ENCODE results near the gene ACP7. TPM values are rescaled to one million over a fixed set of nuclear protein-coding genes. Genes with fewer than 3 reads are reported as not detected.
A peak's percentile ranks its signal among the peaks of the same experiment; 100 is the strongest.

ACP7 gene
- total and polyA plus RNA-seq, 2 of the 8 experiments (the other 6 are each of a cell fraction or from before 2014, with no cell fraction given) = 0.27 to 0.50 TPM

GRCh38 chr19:39083599-39083982 is 577 bp upstream of the ACP7 start:
- Histone ChIP-seq H3K79me1 (ENCODE audit: low read depth, low read length) (no peaks in the 10 kb centered on the region), H3K9me3 (ENCODE audit: insufficient read depth in 2 of 2, low read depth in 1 of 2, low read length in 1 of 2) (no peaks in the 10 kb centered on the region), H3K9ac (replicated peaks in 1 of 4; ENCODE audit: extremely low read depth in 1 of 4, low read depth in 3 of 4, low read length in 3 of 4) (peak overlapping the region in 1 of 4 experiments; percentile 13; a peak in 1 of 7 replicates), H3K56ac (replicated peaks; ENCODE audit: insufficient read length, low read depth, low read length) (no peak overlapping the region), H3K4me2 (ENCODE audit: insufficient read depth in 1 of 2, low read depth in 2 of 2, low read length in 2 of 2) (peak overlapping the region; percentile 60 to 85), H3K27me3 (replicated peaks in 1 of 4; ENCODE audit: control insufficient read depth in 3 of 4, extremely low read depth in 1 of 4, insufficient read depth in 3 of 4, low read length in 3 of 4) (peaks cover 3 to 36% (median 28%) of the 10 kb centered on the region in 4 experiments), H2AK5ac (ENCODE audit: low read depth, low read length) (no peak overlapping the region), H4K20me1 (replicated peaks in 1 of 2; ENCODE audit: control insufficient read depth in 1 of 2, insufficient read depth in 2 of 2, low read length in 2 of 2) (no peaks in the 10 kb centered on the region), H2AFZ (ENCODE audit: low read length) (peak overlapping the region; percentile 83), H3K23me2 (ENCODE audit: low read depth, low read length) (peaks cover 4% of the 10 kb centered on the region; the same call in 1 of the 2 replicates), H2BK12ac (ENCODE audit: low read depth, low read length) (no peak overlapping the region), H4K5ac (ENCODE audit: insufficient read length, low read depth, low read length) (no peak overlapping the region), H2BK5ac (ENCODE audit: low read depth, low read length) (no peak overlapping the region), H3K18ac (ENCODE audit: extremely low read depth, low read length) (peak overlapping the region; percentile 71; the same call in 1 of the 2 replicates), H3K4me1 (replicated peaks in 1 of 4; ENCODE audit: control insufficient read depth in 3 of 4, insufficient read depth in 4 of 4, low read length in 3 of 4) (peaks cover 0 to 8% (median 2%) of the 10 kb centered on the region in 4 experiments; a peak in 3 of 7 replicates), H4K8ac (ENCODE audit: extremely low read depth, insufficient read depth, low read length) (0 out of 2 replicates have a peak overlapping the region, but pooled peaks have one; percentile 18), H3K4me3 (ENCODE audit: extremely low read depth in 1 of 4, insufficient read depth in 2 of 4, low read depth in 3 of 4, low read length in 4 of 4) (peak overlapping the region; percentile 46 to 63 (median 56)), H4K91ac (replicated peaks; ENCODE audit: insufficient read length, low read length) (no peak overlapping the region), H2BK120ac (replicated peaks; ENCODE audit: low read depth, low read length) (no peak overlapping the region), H2BK20ac (ENCODE audit: low read length) (no peak overlapping the region), H3K4ac (replicated peaks; ENCODE audit: insufficient read length, low read depth, low read length) (no peak overlapping the region), H3K23ac (ENCODE audit: insufficient read length) (no peak overlapping the region), H3K36me3 (ENCODE audit: control insufficient read depth in 2 of 4, insufficient read depth in 4 of 4, low read length in 3 of 4) (no peaks in the 10 kb centered on the region), H3K14ac (ENCODE audit: insufficient read length) (no peak overlapping the region), H2BK15ac (ENCODE audit: low read length) (no peak overlapping the region), H3K79me2 (ENCODE audit: control insufficient read depth in 1 of 2, insufficient read depth in 2 of 2, low read length in 2 of 2) (no peaks in the 10 kb centered on the region), H3K27ac (ENCODE audit: low read depth, low read length) (no peak overlapping the region)
- ChIA-PET POLR2A (ENCODE audit: partially characterized antibody) (interaction anchor here (2.0 to 2.5 kb wide), 4 partner anchors 10 to 19 kb away, joined by 5 to 7 read pairs (median 6); no protein-coding TSS in a partner anchor), CTCF (ENCODE audit: partially characterized antibody) (interaction anchor here (0.6 to 2.8 kb wide), 3 partner anchors 24 to 26 kb away, joined by 3 to 7 read pairs (median 3); no protein-coding TSS in a partner anchor)
- TF ChIP-seq HDAC6 (IDR thresholded peaks at IDR 0.05; ENCODE audit: low read depth, low read length) (no peak), CTCF (IDR thresholded peaks at IDR 0.05; ENCODE audit: control extremely low read depth in 1 of 3, insufficient read depth in 1 of 3, low read depth in 1 of 3, low read length in 3 of 3) (no peak), SUZ12 (IDR thresholded peaks at IDR 0.05; ENCODE audit: low read length) (0 out of 2 replicates have a peak, but pooled peaks have one; percentile 0), EZH2 (IDR thresholded peaks at IDR 0.05; ENCODE audit: low read depth, low read length, severe bottlenecking) (peak; percentile 39), SP1 (IDR thresholded peaks at IDR 0.05; ENCODE audit: low read depth, low read length) (no peak), E2F6 (IDR thresholded peaks at IDR 0.05) (no peak), BCL11A (IDR thresholded peaks at IDR 0.05; ENCODE audit: low read depth in 2 of 2, low read length in 2 of 2) (no peak), POLR2AphosphoS5 (IDR thresholded peaks at IDR 0.05; ENCODE audit: low read depth, low read length) (no peak), CEBPB (IDR thresholded peaks at IDR 0.05; ENCODE audit: low read depth, low read length) (no peak), RAD21 (IDR thresholded peaks at IDR 0.05 in 1 of 2, conservative IDR thresholded peaks at IDR 0.05 in 1 of 2; ENCODE audit: low read depth in 2 of 2, low read length in 2 of 2) (no peak)
- FAIRE-seq = no peak
- no peak for DNase-seq (ENCODE audit: low read depth in 1 of 2, low spot score in 2 of 2)
- 19% methylated on average over 14 of the region's 14 CpGs; no CpG with 5 or more reads in 1 of the 2 experiments for WGBS, 2 experiments (ENCODE audit: extremely low coverage in 1 of 2, insufficient coverage in 1 of 2, insufficient read length in 1 of 2, insufficient replicate concordance in 2 of 2, low coverage in 1 of 2, low lambda C conversion rate in 2 of 2, missing lambda C conversion rate in 1 of 2)
